HG02852 (cell line): ENCODE results near the gene UQCRQ.
"Not testable (repeated sequence)": the region's sequence is repeated elsewhere in the genome, so short reads cannot be mapped to it uniquely, and the experiment has no call there.

Experiments
- ATAC-seq: cut with Tn5 transposase; IDR thresholded peaks from one replicate; pipeline ENCODE4 v1.9.1; 2021; ENCODE audit warnings: mild to moderate bottlenecking, moderate library complexity; ENCODE audit not compliant: unreplicated experiment

UQCRQ gene

GRCh38 chr5:132831095-132831860 lies 35.2 kb upstream of the UQCRQ start:
- ATAC-seq: no peak

- no peak for ATAC-seq
These were observed 33.8 kb upstream of the UQCRQ start for GRCh38 chr5:132832612-132833011.

- ATAC-seq: no peak
These were observed 32.4 kb upstream of the UQCRQ start for GRCh38 chr5:132834057-132834456.

GRCh38 chr5:132836852-132837251 lies 29.6 kb upstream of the UQCRQ start:
- no peak for ATAC-seq

- no peak for ATAC-seq
These were observed 28.6 kb upstream of the UQCRQ start for GRCh38 chr5:132837868-132838267.

GRCh38 chr5:132838516-132839282 lies 27.7 kb upstream of the UQCRQ start:
- ATAC-seq: no peak

GRCh38 chr5:132839426-132840301 lies 26.8 kb upstream of the UQCRQ start:
- no peak for ATAC-seq

GRCh38 chr5:132840313-132840712 lies 26.1 kb upstream of the UQCRQ start:
- ATAC-seq: no peak

- ATAC-seq: no peak
These were observed 25.5 kb upstream of the UQCRQ start for GRCh38 chr5:132840896-132841295.

- no peak for ATAC-seq
These were observed 25.1 kb upstream of the UQCRQ start for GRCh38 chr5:132841305-132841704.

GRCh38 chr5:132848270-132848669 lies 18.2 kb upstream of the UQCRQ start:
- no peak for ATAC-seq

GRCh38 chr5:132849347-132849746 lies 17.1 kb upstream of the UQCRQ start:
- ATAC-seq: no peak

- no peak for ATAC-seq
These were observed 16.4 kb upstream of the UQCRQ start for GRCh38 chr5:132850066-132850465.

- no peak for ATAC-seq
These were observed 13.1 kb upstream of the UQCRQ start for GRCh38 chr5:132853323-132853722.

- no peak for ATAC-seq
These were observed 12.7 kb upstream of the UQCRQ start for GRCh38 chr5:132853790-132854189.

- ATAC-seq: no peak
These were observed 12.1 kb upstream of the UQCRQ start for GRCh38 chr5:132854301-132854700.

GRCh38 chr5:132854992-132855391 lies 11.4 kb upstream of the UQCRQ start:
- not testable (repeated sequence) for ATAC-seq

- no peak for ATAC-seq
These were observed 10.4 kb upstream of the UQCRQ start for GRCh38 chr5:132856011-132856410.

GRCh38 chr5:132859889-132860437 lies 6.5 kb upstream of the UQCRQ start:
- ATAC-seq: no peak

GRCh38 chr5:132860742-132861141 lies 5.7 kb upstream of the UQCRQ start:
- no peak for ATAC-seq
